ENCODE measurements around the gene TPRG1L. TPM values are rescaled to one million over a fixed set of nuclear protein-coding genes. Genes with fewer than 3 reads are reported as not detected.

Gene TPRG1L
- total RNA-seq, 1 donor from 2014 or later: 26.5 TPM

DNA sequence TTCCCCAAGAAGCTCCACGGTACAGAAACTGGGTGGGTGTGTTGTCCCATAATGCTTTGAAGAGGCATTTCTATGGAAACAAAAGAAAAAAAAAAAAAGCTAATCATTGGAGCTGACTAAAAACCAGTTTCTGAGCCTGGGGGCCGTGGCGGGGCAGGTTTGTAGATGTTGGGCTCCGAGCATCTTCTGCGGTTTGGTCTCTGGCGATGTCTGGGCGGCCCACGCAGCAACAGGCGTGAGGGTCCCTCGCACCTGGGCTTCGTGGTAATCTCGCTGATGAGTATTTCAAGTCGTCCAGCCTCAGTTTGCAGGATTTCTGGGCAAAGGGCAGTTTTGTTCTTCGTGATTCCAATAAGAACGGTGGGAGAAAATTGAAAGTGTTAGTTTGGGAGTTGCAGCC lies 34.3 kb downstream of the TPRG1L start:
- Mint-ChIP-seq H3K4me1 (peaks cover 27% of the 10 kb centered on the region), H3K27ac (no peak overlapping the region), H3K9me3 (no peaks in the 10 kb centered on the region), H3K36me3 (ENCODE audit: low read depth) (no peaks in the 10 kb centered on the region), H3K27me3 (peaks cover 24% of the 10 kb centered on the region), H3K4me3 (no peak overlapping the region)
- POLR2A ChIA-PET: no interaction called here
- DNase-seq: no peak
- TF ChIP-seq, protein P1, sequence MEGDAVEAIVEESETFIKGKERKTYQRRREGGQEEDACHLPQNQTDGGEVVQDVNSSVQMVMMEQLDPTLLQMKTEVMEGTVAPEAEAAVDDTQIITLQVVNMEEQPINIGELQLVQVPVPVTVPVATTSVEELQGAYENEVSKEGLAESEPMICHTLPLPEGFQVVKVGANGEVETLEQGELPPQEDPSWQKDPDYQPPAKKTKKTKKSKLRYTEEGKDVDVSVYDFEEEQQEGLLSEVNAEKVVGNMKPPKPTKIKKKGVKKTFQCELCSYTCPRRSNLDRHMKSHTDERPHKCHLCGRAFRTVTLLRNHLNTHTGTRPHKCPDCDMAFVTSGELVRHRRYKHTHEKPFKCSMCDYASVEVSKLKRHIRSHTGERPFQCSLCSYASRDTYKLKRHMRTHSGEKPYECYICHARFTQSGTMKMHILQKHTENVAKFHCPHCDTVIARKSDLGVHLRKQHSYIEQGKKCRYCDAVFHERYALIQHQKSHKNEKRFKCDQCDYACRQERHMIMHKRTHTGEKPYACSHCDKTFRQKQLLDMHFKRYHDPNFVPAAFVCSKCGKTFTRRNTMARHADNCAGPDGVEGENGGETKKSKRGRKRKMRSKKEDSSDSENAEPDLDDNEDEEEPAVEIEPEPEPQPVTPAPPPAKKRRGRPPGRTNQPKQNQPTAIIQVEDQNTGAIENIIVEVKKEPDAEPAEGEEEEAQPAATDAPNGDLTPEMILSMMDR (IDR thresholded peaks at IDR 0.05): no peak
- ATAC-seq (ENCODE audit: low read depth): no peak
- CTCF ChIA-PET: no interaction called here
- intact Hi-C loops (cut with micrococcal nuclease): no loop called here

GRCh38 chr1:3660704-3661103 lies 35.9 kb downstream of the TPRG1L start:
- POLR2A ChIA-PET: no interaction called here

DNA sequence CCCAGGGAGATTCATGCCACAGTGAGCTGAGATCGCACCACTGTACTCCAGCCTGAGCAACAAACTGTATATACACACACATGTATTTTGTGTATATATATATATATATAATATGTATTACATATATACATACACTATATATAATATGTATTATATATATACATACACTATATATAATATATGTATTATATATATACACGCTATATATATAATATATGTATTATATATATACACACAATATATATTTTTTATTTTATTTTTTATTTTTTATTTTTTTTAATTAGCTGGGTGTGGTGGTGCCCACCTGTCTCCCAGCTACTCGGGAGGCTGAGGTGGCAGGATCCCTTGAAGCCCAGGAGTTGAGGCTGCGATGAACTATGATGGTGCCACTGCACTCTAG lies 36.8 kb downstream of the TPRG1L start:
- ATAC-seq (ENCODE audit: low read depth): no peak
- ChIA-PET POLR2A (no interaction called here), CTCF (no interaction called here)
- DNase-seq: no peak
- H3K27me3 Mint-ChIP-seq: peaks cover 16% of the 10 kb centered on the region
- H3K4me3 Mint-ChIP-seq: no peak overlapping the region
- H3K4me1 Mint-ChIP-seq: peaks cover 38% of the 10 kb centered on the region
- TF ChIP-seq, protein P1 (IDR thresholded peaks at IDR 0.05): no peak
- no peaks in the 10 kb centered on the region for H3K36me3 Mint-ChIP-seq (ENCODE audit: low read depth)
- intact Hi-C loops (cut with micrococcal nuclease): no loop called here
- H3K9me3 Mint-ChIP-seq: no peaks in the 10 kb centered on the region
- H3K27ac Mint-ChIP-seq: no peak overlapping the region

More at GRCh38 chr1:3660704-3661103, 35.9 kb downstream of the TPRG1L start:
- H3K4me3 Mint-ChIP-seq: no peak overlapping the region
- H3K4me1 Mint-ChIP-seq: peaks cover 40% of the 10 kb centered on the region
- CTCF ChIA-PET: no interaction called here
- H3K27ac Mint-ChIP-seq: no peak overlapping the region
- H3K36me3 Mint-ChIP-seq (ENCODE audit: low read depth): no peaks in the 10 kb centered on the region
- no peak for ATAC-seq (ENCODE audit: low read depth)
- TF ChIP-seq, protein P1 (IDR thresholded peaks at IDR 0.05): no peak
- H3K9me3 Mint-ChIP-seq: no peaks in the 10 kb centered on the region
- intact Hi-C loops (cut with micrococcal nuclease): no loop called here
- peaks cover 19% of the 10 kb centered on the region for H3K27me3 Mint-ChIP-seq
- DNase-seq: no peak

- no peak overlapping the region for H3K27ac Mint-ChIP-seq
- H3K36me3 Mint-ChIP-seq (ENCODE audit: low read depth): no peaks in the 10 kb centered on the region
- TF ChIP-seq, protein P1 (IDR thresholded peaks at IDR 0.05): no peak
- ATAC-seq (ENCODE audit: low read depth) (no peak), DNase-seq (no peak)
- no peak overlapping the region for H3K4me3 Mint-ChIP-seq
- H3K9me3 Mint-ChIP-seq: no peaks in the 10 kb centered on the region
- intact Hi-C loops (cut with micrococcal nuclease): no loop called here
- H3K27me3 Mint-ChIP-seq: peaks cover 12% of the 10 kb centered on the region
- ChIA-PET POLR2A (no interaction called here), CTCF (no interaction called here)
- peaks cover 38% of the 10 kb centered on the region for H3K4me1 Mint-ChIP-seq
Observed at GRCh38 chr1:3662080-3662671, 37.4 kb downstream of the TPRG1L start.

GRCh38 chr1:3663999-3664699 lies 39.3 kb downstream of the TPRG1L start:
- H3K27me3 Mint-ChIP-seq: no peaks in the 10 kb centered on the region
- peak overlapping the region; percentile 44 for H3K4me3 Mint-ChIP-seq
- intact Hi-C loops (cut with micrococcal nuclease): no loop called here
- ChIA-PET POLR2A (interaction anchor here (0.9 to 4.9 kb wide), 5 partner anchors 8 to 14 kb away, joined by 3 to 89 read pairs (median 3); partner anchors contain the start of gene TP73), CTCF (interaction anchor here (0.8 kb wide), 1 partner anchor 44 kb away, joined by 3 read pairs; no protein-coding TSS in a partner anchor)
- H3K36me3 Mint-ChIP-seq (ENCODE audit: low read depth): no peaks in the 10 kb centered on the region
- ATAC-seq (ENCODE audit: low read depth) (no peak), DNase-seq (no peak)
- H3K27ac Mint-ChIP-seq: peak overlapping the region; percentile 91
- TF ChIP-seq, protein P1 (IDR thresholded peaks at IDR 0.05): no peak
- peaks cover 50% of the 10 kb centered on the region for H3K4me1 Mint-ChIP-seq
- no peaks in the 10 kb centered on the region for H3K9me3 Mint-ChIP-seq
